ENCODE data around the gene ST6GAL1. TPM values are rescaled to one million over a fixed set of nuclear protein-coding genes. Genes with fewer than 3 reads are reported as not detected.
"Not testable (repeated sequence)": the region's sequence is repeated elsewhere in the genome, so short reads cannot be mapped to it uniquely, and the experiment has no call there.

The ST6GAL1 gene
- total RNA-seq, 4 donors from 2014 or later: 11.1 to 29.8 (median 18.6) TPM

GRCh38 chr3:187022403-187023029, 92.2 kb downstream of the ST6GAL1 start:
- ATAC-seq: no peak

DNA sequence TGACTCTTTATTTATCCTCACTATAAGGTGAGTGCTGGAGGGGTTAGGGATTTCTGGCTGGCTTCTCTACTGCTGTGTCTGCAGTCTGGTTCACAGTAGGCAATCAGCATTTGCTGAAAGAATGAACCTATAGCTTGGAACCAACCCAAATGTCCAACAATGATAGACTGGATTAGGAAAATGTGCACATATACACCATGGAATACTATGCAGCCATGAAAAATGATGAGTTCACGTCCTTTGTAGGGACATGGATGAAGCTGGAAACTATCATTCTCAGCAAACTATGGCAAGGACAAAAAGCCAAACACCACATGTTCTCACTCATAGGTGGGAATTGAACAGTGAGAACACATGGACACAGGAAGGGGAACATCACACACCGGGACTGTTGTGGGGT, 93.0 kb downstream of the ST6GAL1 start:
- ATAC-seq; H3K27me3 ChIP-seq; in situ Hi-C loops (cut with MboI; ENCODE audit: low sequenced_read_pairs in 4 of 4); H3K27ac ChIP-seq; H3K4me3 ChIP-seq; H3K36me3 ChIP-seq; intact Hi-C loops (cut with DNase I; ENCODE audit: low total_unique reads); H3K9me3 ChIP-seq; DNase-seq; H3K4me1 ChIP-seq: not testable (repeated sequence)

More at GRCh38 chr3:187022403-187023029, 92.2 kb downstream of the ST6GAL1 start:
- Histone ChIP-seq H3K36me3 (no peaks in the 10 kb centered on the region), H3K27ac (no peak overlapping the region), H3K27me3 (no peaks in the 10 kb centered on the region), H3K4me1 (peaks cover 0 to 5% of the 10 kb centered on the region in 2 donors), H3K9me3 (no peaks in the 10 kb centered on the region), H3K4me3 (no peak overlapping the region)
- DNase-seq: no peak
- in situ Hi-C loops (cut with MboI; ENCODE audit: low sequenced_read_pairs in 4 of 4) (no loop called here), intact Hi-C loops (cut with DNase I; ENCODE audit: low total_unique reads) (no loop called here)
- TF ChIP-seq POLR2A (IDR thresholded peaks at IDR 0.05): no peak
- TF ChIP-seq, protein P1, sequence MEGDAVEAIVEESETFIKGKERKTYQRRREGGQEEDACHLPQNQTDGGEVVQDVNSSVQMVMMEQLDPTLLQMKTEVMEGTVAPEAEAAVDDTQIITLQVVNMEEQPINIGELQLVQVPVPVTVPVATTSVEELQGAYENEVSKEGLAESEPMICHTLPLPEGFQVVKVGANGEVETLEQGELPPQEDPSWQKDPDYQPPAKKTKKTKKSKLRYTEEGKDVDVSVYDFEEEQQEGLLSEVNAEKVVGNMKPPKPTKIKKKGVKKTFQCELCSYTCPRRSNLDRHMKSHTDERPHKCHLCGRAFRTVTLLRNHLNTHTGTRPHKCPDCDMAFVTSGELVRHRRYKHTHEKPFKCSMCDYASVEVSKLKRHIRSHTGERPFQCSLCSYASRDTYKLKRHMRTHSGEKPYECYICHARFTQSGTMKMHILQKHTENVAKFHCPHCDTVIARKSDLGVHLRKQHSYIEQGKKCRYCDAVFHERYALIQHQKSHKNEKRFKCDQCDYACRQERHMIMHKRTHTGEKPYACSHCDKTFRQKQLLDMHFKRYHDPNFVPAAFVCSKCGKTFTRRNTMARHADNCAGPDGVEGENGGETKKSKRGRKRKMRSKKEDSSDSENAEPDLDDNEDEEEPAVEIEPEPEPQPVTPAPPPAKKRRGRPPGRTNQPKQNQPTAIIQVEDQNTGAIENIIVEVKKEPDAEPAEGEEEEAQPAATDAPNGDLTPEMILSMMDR (IDR thresholded peaks at IDR 0.05 in 4 of 5, conservative IDR thresholded peaks at IDR 0.05 in 1 of 5): no peak

DNA sequence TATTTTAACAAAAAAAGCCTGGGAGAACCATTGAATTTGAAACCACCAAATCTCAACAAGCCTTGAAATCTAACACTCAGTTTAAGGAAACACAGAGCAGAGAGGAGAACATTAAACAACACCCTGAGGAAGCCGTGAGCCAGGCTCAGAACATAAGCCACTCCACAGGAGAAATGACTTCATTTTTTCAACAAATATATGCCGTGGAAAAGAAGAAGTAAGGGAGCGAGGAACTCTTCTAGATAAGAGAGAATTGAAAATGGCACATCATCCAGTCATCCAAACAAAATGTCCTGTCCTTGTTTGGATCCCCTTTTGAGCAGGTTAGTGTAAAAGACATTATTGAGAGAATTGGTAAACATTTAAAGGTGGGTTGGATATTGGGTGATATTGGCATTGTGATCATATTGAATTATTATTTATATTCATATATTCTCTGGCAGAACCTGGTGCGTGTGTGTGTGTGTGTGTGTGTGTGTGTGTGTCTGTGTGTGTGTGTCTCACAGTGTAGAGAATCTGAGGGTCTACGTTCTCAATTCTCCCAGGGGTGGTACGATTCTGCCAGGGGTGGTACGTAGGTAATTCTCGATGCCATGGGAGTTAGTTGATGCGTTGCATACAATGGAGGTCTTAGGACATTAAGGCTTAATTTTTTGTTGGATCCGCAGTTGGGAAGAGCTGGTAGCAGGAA, 94.4 kb downstream of the ST6GAL1 start:
- Histone ChIP-seq H3K27me3 (no peaks in the 10 kb centered on the region), H3K36me3 (no peaks in the 10 kb centered on the region), H3K4me3 (no peak overlapping the region), H3K4me1 (peaks cover 0 to 7% of the 10 kb centered on the region in 2 donors), H3K27ac (no peak overlapping the region), H3K9me3 (no peaks in the 10 kb centered on the region)
- ATAC-seq: no peak
- no peak for DNase-seq
- in situ Hi-C loops (cut with MboI; ENCODE audit: low sequenced_read_pairs in 4 of 4): no loop called here
- intact Hi-C loops (cut with DNase I; ENCODE audit: low total_unique reads): no loop called here
- TF ChIP-seq, protein P1 (IDR thresholded peaks at IDR 0.05 in 4 of 5, conservative IDR thresholded peaks at IDR 0.05 in 1 of 5): no peak
- TF ChIP-seq POLR2A (IDR thresholded peaks at IDR 0.05): no peak

DNA sequence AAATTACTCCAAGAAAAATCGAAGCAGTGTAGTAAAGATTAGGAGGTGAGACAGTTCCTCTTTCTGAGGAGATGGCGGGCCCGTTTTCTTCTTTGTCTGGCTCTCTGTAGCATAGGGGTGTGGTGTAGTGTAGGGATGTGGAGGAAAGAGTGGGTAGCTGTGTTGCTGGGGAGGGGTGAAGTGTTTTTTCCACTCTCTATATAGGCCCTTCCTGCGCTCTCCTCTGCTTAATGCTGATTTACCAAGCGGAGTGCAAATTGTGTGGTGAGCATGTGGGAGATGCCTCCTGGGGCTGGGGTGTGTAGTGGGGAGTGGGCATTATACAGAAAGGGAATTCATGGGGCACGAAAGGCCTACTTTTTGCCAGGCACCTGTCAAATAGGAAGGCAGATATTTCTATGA, 94.9 kb downstream of the ST6GAL1 start:
- no peaks in the 10 kb centered on the region for H3K9me3 ChIP-seq
- TF ChIP-seq, protein P1 (IDR thresholded peaks at IDR 0.05 in 4 of 5, conservative IDR thresholded peaks at IDR 0.05 in 1 of 5): no peak
- no peak for TF ChIP-seq POLR2A (IDR thresholded peaks at IDR 0.05)
- no peaks in the 10 kb centered on the region for H3K27me3 ChIP-seq
- H3K4me3 ChIP-seq: no peak overlapping the region
- H3K36me3 ChIP-seq: no peaks in the 10 kb centered on the region
- intact Hi-C loops (cut with DNase I; ENCODE audit: low total_unique reads): no loop called here
- peaks cover 0 to 7% of the 10 kb centered on the region in 2 donors for H3K4me1 ChIP-seq
- in situ Hi-C loops (cut with MboI; ENCODE audit: low sequenced_read_pairs in 4 of 4): no loop called here
- no peak for DNase-seq
- ATAC-seq: no peak
- H3K27ac ChIP-seq: no peak overlapping the region

- peaks cover 0 to 7% of the 10 kb centered on the region in 2 donors for H3K4me1 ChIP-seq
- no peaks in the 10 kb centered on the region for H3K27me3 ChIP-seq
- H3K9me3 ChIP-seq: no peaks in the 10 kb centered on the region
- H3K36me3 ChIP-seq: no peaks in the 10 kb centered on the region
- in situ Hi-C loops (cut with MboI; ENCODE audit: low sequenced_read_pairs in 4 of 4) (no loop called here), intact Hi-C loops (cut with DNase I; ENCODE audit: low total_unique reads) (no loop called here)
- DNase-seq (no peak), ATAC-seq (no peak)
- no peak for TF ChIP-seq POLR2A (IDR thresholded peaks at IDR 0.05)
- TF ChIP-seq, protein P1 (IDR thresholded peaks at IDR 0.05 in 4 of 5, conservative IDR thresholded peaks at IDR 0.05 in 1 of 5): no peak
- no peak overlapping the region for H3K4me3 ChIP-seq
- no peak overlapping the region for H3K27ac ChIP-seq
Measured at GRCh38 chr3:187025656-187026316, 95.5 kb downstream of the ST6GAL1 start.

Measured in gastrocnemius medialis (tissue), 4 donors.